Activated CD4-positive, alpha-beta T cell treated with anti-CD3 and anti-CD28 coated beads, Interleukin-2, amount 50 U/mL, for 24 hours (primary cell): ENCODE measurements around the gene PCK2.

ENCODE experiments used
- DNase-seq, 2 donors: peaks; one replicate each; pipeline ENCODE4 v3.0.0-alpha.2; 2020; ENCODE audit warnings: low read depth in 1 of 2, low spot score in 1 of 2

The PCK2 gene

DNA sequence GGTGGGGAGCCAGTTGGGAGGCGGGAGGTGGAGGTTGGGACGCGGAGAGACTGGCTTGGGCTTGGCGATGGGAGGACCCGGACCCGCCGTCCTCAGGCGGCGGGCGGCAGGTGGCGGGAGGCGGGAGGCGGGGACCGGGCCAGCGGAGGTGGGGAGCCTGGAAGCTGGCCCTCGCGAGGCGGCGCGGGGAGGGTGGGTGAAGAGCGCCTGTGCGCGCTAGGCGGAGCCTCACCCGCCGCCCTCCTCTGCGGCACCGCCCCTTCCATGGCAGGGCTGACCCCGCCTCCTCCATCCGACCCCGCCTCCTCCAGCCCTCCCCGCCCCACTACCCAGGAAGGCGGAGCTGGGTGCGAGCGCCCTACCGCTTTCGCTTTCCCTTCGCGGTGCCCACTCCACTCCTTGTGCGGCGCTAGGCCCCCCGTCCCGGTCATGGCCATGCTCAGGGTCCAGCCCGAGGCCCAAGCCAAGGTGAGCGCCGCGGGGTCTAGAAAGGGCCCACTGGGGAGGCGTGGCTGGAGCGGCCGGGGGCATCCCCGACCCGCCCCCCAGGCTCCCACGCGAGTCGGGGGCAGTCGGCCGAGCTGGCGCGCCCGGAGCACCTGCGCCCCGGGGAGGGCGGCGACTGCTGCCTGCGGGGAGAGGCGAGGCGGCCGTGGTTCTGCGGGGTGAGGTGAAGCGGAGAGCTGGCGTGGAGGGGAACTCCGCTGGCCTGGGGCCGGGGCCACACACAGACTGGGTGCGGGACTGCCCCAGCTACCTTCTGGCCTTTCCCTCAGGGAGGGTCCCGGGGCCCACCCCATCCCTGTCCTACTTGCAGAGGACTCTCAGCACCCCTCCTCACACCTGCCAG lies 41.9 kb downstream of the PCK2 start, which contains the start of gene PSME1:
PSME1 (plus strand) TSS at position 361 of the 850 bp plus-strand sequence; CDS start at position 430, 69 bp downstream.
- DNase-seq = peak; percentile 88 to 90

DNA sequence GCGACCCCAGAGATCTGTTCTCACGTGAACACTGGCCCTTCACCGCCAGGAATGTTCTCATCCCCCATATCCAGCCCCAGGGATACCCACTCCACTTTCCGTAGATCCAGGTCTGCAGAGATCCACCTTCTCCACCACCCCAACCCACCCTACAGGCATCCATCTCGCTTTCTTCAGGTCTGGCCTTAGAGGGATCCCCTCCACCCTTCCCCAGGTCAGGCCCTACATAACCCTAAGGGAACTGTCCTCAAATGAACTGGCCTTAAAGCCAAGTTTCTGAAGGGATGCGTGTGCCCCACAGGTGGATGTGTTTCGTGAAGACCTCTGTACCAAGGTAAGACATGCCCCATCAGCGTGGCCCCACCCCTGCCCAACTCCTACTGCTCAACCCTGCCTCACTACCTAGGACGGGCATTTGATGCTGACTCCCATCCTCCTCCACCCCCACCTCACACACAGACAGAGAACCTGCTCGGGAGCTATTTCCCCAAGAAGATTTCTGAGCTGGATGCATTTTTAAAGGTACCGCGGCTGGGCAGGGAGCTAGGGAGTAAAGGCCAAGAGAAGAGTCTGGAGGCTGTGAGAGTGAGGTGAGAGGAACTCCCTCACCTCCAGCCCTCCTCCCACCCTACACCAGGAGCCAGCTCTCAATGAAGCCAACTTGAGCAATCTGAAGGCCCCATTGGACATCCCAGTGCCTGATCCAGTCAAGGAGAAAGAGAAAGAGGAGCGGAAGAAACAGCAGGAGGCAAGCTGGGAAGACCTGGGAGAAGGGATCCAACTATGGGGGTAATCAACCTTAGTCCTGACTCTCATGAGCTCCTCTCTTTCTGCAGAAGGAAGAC lies 42.8 kb downstream of the PCK2 start:
- DNase-seq = no peak

GRCh38 chr14:24137529-24138395 lies 43.7 kb downstream of the PCK2 start:
- no peak for DNase-seq

- no peak for DNase-seq
Measured at GRCh38 chr14:24138396-24139271, 44.5 kb downstream of the PCK2 start.

GRCh38 chr14:24139272-24139934 lies 45.3 kb downstream of the PCK2 start:
- no peak for DNase-seq

- DNase-seq = peak; percentile 97 to 100
Measured at GRCh38 chr14:24141097-24141880, 47.2 kb downstream of the PCK2 start, which contains the start of gene EMC9. TSS of gene EMC9 (minus strand) at chr14:24141591. CDS start at chr14:24141304, 287 bp downstream.

GRCh38 chr14:24143511-24143910 lies 49.4 kb downstream of the PCK2 start:
- no peak for DNase-seq

DNA sequence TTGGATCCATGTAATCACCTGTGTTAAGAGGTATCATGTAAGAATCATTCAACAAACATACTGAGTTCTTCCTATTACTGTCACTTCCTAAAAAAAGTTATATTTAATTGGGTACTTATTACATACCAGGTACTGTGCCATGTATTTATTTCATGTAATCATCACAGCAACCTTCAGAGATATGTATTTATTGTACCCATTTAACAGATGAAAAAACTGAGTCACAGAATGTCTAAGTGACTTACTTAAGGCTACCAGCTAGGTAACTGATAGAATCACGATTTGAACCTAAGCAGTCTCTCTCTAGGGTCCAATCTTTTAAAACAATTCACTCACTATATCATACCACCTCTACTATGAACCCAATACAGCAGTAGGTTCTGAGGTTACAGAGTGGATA lies 50.3 kb downstream of the PCK2 start:
- no peak for DNase-seq

GRCh38 chr14:24145219-24145618 lies 51.1 kb downstream of the PCK2 start:
- no peak for DNase-seq

GRCh38 chr14:24145690-24146452 lies 51.8 kb downstream of the PCK2 start:
- DNase-seq = no peak

GRCh38 chr14:24146453-24146977 lies 52.4 kb downstream of the PCK2 start, which contains the start of gene PSME2:
TSS of gene PSME2 (minus strand) at chr14:24146610. CDS start at chr14:24146581, 29 bp downstream.
- peak; percentile 77 to 82 for DNase-seq

DNA sequence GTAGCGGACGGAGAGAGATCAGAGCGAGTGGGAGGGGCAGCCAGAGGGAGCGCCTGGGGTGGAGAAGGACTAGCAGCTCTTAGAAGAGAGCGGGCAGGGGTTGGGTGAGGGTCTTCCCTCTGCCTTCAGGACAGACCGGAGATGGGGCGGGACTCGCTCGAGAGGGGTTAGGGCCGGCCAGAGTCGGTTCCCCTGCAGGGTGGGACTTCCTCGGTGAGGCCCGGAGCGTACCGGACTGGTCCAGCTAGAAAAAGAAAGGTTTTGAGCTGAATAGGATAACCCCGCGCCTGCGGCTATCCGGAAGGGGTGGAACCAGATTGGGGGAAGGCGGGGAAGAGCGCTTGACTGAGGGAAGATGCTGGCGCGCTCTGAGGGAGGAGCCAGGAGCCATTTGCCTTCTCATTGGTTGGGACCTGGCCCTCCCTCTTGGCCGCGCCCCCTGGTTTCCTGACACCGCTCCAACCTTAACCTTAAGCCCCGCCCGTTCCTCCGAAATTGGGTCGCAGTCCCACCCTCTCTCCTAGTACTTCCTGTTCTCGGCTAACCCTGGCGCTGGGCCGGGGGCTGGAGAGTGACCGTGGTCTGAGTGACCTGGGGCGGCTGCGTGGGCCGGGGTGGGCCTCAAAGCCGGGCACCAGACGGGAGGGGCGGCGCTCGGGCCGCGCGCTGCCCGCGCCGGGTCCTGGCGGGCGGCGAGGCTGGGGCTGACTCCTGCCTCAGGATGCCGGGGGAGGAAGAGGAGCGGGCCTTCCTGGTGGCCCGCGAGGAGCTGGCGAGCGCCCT lies 53.1 kb downstream of the PCK2 start, which contains the start of gene RNF31:
RNF31 (plus strand) TSS at position 521 of the 783 bp plus-strand sequence; CDS start at position 722, 201 bp downstream.
- peak; percentile 89 to 98 for DNase-seq

GRCh38 chr14:24147761-24148428 lies 53.8 kb downstream of the PCK2 start:
- DNase-seq = no peak

DNA sequence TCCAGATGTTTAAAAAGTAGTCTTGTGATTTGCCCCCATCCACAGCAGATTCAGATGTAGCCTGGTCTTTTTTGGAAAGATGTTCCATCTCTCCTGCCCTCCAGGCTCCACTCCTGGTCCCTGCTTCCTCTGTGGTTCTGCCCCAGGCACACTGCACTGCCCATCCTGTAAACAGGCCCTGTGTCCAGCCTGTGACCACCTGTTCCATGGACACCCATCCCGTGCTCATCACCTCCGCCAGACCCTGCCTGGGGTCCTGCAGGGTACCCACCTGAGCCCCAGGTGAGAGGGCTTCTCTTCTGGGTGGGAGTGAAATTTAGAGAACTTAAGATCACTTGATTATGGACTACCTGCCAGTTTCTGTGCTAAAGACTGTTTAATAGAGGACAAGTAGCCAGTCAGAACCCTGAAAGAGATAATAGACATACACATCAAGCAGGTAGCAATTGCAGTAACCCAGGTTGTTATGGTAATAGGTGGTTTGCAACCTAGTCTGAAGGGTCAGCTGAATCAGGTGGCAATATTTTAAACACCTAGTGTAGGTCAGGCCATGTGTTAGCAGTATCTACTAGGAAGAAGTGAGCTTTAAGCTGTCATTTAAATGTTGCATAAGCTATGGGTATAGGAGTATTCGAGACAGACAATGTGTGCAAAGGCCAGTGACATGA lies 55.3 kb downstream of the PCK2 start:
- DNase-seq = no peak

DNA sequence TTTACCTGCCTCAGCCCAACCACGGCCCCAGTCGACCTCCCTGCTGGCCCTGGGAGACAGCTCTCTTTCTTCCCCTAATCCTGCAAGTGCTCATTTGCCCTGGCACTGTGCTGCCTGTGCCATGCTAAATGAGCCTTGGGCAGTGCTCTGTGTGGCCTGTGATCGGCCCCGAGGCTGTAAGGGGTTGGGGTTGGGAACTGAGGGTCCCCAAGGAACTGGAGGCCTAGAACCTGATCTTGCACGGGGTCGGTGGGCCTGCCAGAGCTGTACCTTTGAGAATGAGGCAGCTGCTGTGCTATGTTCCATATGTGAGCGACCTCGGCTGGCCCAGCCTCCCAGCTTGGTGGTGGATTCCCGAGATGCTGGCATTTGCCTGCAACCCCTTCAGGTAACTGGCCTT lies 56.0 kb downstream of the PCK2 start:
- no peak for DNase-seq
